Right lobe of liver (tissue), 4 donors: ENCODE results near the gene TENM4.

Source experiments
- CTCF ChIP-seq, 4 donors: fragments of 200-600 bp in 3 of 4; fragments of 450-650 bp in 1 of 4; IDR thresholded peaks; one replicate each; pipeline versions ENCODE4 v1.5.1 to v1.8.0; 2016 to 2022; ENCODE audit warnings: antibody characterized with exemption in 4 of 4, mild to moderate bottlenecking in 2 of 4
- POLR2A ChIP-seq: fragments of 450-650 bp; IDR thresholded peaks from one replicate; pipeline ENCODE4 v1.6.1; 2017; ENCODE audit warnings: antibody characterized with exemption, mild to moderate bottlenecking
- donor health status: DM: no; HTN: no; CAD: no.
- donor health status: DM: no; HTN: no; CAD: no.
- donor health status: DM: no; HTN: yes; CAD: no.

- no peak for TF ChIP-seq CTCF (IDR thresholded peaks at IDR 0.05)
- no peak for TF ChIP-seq POLR2A
Measured at GRCh38 chr11:79484872-79485271, 44.0 kb upstream of the TENM4 start.
